Measurements from ENCODE around the gene NAALADL2. TPM values are rescaled to one million over a fixed set of nuclear protein-coding genes. Genes with fewer than 3 reads are reported as not detected.

The NAALADL2 gene
- total and polyA plus RNA-seq, 2 donors (not counting 1 experiment from before 2014, with no cell fraction given) = not detected

DNA sequence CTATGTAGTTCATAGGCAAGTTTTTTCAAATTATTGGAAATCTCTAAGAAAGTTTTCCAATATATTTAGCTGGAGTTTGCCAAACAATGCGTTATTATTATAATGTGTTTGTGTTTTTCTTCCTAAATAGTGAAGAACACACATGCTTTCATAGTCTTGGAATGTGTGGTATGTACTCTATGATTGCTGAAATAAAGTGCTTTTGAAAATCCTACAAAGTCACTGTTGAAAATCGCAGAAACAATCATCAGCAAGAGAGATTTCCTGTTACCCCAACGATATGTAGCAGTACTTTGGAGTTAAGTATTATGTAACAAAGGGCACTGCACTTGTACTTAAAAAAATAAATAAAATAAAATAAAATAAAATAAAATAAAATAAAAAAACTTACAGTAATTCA lies 796.2 kb downstream of the NAALADL2 start:
- Histone ChIP-seq H3K4me3 (ENCODE audit: control extremely low read depth in 1 of 5, extremely low read depth in 1 of 5, insufficient read depth in 1 of 5, low read depth in 2 of 5, low read length in 4 of 5) (no peak overlapping the region), H3K36me3 (replicated peaks in 1 of 2; ENCODE audit: control extremely low read depth in 1 of 2, control insufficient read depth in 1 of 2, extremely low read depth in 1 of 2, insufficient read depth in 2 of 2, low read length in 1 of 2) (no peaks in the 10 kb centered on the region), H4K20me1 (ENCODE audit: control insufficient read depth, insufficient read depth, low read length, poor library complexity, severe bottlenecking) (no peaks in the 10 kb centered on the region), H3K4me1 (ENCODE audit: control insufficient read depth in 2 of 2, insufficient read depth in 2 of 2, low read length in 2 of 2) (no peaks in the 10 kb centered on the region), H3K9me3 (ENCODE audit: control extremely low read depth in 1 of 3, control insufficient read depth in 2 of 3, insufficient read depth in 1 of 3, low read length in 2 of 3) (no peaks in the 10 kb centered on the region), H2AFZ (ENCODE audit: insufficient read depth, low read depth, low read length, poor library complexity, severe bottlenecking) (no peak overlapping the region), H3K27me3 (replicated peaks in 1 of 4; ENCODE audit: control extremely low read depth in 1 of 4, control insufficient read depth in 3 of 4, insufficient read depth in 4 of 4, low read length in 3 of 4) (no peaks in the 10 kb centered on the region), H3K9ac (ENCODE audit: low read length) (no peak overlapping the region), H3K4me2 (replicated peaks; ENCODE audit: low read depth, low read length, poor library complexity, severe bottlenecking) (no peak overlapping the region), H3K79me2 (ENCODE audit: control insufficient read depth, insufficient read depth, low read length) (no peaks in the 10 kb centered on the region), H3K27ac (ENCODE audit: low read length in 2 of 2) (no peak overlapping the region)
- no CpG with 5 or more reads among the region's 3 CpGs for WGBS (ENCODE audit: insufficient coverage)
- no peak overlapping the region for H3K27ac Mint-ChIP-seq
- POLR2A ChIA-PET = no interaction called here
- H3K4me1 Mint-ChIP-seq = no peaks in the 10 kb centered on the region
- DNase-seq (no peak), ATAC-seq (ENCODE audit: low read depth) (no peak)
- intact Hi-C loops (cut with micrococcal nuclease) = no loop called here
- H3K4me3 Mint-ChIP-seq = no peak overlapping the region
- H3K9me3 Mint-ChIP-seq (ENCODE audit: insufficient read depth) = no peaks in the 10 kb centered on the region
- CTCF ChIA-PET = no interaction called here
- TF ChIP-seq, protein P1, sequence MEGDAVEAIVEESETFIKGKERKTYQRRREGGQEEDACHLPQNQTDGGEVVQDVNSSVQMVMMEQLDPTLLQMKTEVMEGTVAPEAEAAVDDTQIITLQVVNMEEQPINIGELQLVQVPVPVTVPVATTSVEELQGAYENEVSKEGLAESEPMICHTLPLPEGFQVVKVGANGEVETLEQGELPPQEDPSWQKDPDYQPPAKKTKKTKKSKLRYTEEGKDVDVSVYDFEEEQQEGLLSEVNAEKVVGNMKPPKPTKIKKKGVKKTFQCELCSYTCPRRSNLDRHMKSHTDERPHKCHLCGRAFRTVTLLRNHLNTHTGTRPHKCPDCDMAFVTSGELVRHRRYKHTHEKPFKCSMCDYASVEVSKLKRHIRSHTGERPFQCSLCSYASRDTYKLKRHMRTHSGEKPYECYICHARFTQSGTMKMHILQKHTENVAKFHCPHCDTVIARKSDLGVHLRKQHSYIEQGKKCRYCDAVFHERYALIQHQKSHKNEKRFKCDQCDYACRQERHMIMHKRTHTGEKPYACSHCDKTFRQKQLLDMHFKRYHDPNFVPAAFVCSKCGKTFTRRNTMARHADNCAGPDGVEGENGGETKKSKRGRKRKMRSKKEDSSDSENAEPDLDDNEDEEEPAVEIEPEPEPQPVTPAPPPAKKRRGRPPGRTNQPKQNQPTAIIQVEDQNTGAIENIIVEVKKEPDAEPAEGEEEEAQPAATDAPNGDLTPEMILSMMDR (IDR thresholded peaks at IDR 0.05) = no peak
- TF ChIP-seq EZH2 (IDR thresholded peaks at IDR 0.05; ENCODE audit: borderline replicate concordance, insufficient read depth, low read depth, low read length, poor library complexity, severe bottlenecking) = no peak
- H3K27me3 Mint-ChIP-seq = no peaks in the 10 kb centered on the region

DNA sequence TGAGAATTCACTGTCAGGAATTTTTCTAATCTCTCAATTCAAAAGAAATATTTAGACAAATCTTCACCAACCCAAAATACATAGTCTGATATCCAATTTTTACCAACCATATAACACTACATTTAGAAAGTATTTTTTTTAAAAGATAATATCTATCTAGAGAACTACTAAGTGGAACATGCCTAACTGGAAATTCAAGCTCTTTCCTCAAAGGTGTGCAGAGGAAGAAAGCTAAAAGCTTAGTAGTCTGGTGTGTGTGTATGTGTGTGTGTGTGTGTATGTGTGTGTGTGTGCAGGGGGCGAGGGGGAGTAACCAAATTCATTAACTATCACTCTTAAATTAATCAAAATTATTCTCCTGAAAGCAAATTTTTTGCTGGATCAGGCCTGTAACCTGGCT lies 797.3 kb downstream of the NAALADL2 start:
- Histone ChIP-seq H3K9ac (ENCODE audit: low read length) (no peak overlapping the region), H4K20me1 (ENCODE audit: control insufficient read depth, insufficient read depth, low read length, poor library complexity, severe bottlenecking) (no peaks in the 10 kb centered on the region), H2AFZ (ENCODE audit: insufficient read depth, low read depth, low read length, poor library complexity, severe bottlenecking) (no peak overlapping the region), H3K9me3 (ENCODE audit: control extremely low read depth in 1 of 3, control insufficient read depth in 2 of 3, insufficient read depth in 1 of 3, low read length in 2 of 3) (no peaks in the 10 kb centered on the region), H3K79me2 (ENCODE audit: control insufficient read depth, insufficient read depth, low read length) (no peaks in the 10 kb centered on the region), H3K36me3 (replicated peaks in 1 of 2; ENCODE audit: control extremely low read depth in 1 of 2, control insufficient read depth in 1 of 2, extremely low read depth in 1 of 2, insufficient read depth in 2 of 2, low read length in 1 of 2) (no peaks in the 10 kb centered on the region), H3K4me2 (replicated peaks; ENCODE audit: low read depth, low read length, poor library complexity, severe bottlenecking) (no peak overlapping the region), H3K4me3 (ENCODE audit: control extremely low read depth in 1 of 5, extremely low read depth in 1 of 5, insufficient read depth in 1 of 5, low read depth in 2 of 5, low read length in 4 of 5) (no peak overlapping the region), H3K27ac (ENCODE audit: low read length in 2 of 2) (no peak overlapping the region), H3K4me1 (ENCODE audit: control insufficient read depth in 2 of 2, insufficient read depth in 2 of 2, low read length in 2 of 2) (no peaks in the 10 kb centered on the region), H3K27me3 (replicated peaks in 1 of 4; ENCODE audit: control extremely low read depth in 1 of 4, control insufficient read depth in 3 of 4, insufficient read depth in 4 of 4, low read length in 3 of 4) (no peaks in the 10 kb centered on the region)
- POLR2A ChIA-PET = no interaction called here
- CTCF ChIA-PET = no interaction called here
- no CpG with 5 or more reads among the region's 1 CpG for WGBS (ENCODE audit: insufficient coverage)
- H3K27ac Mint-ChIP-seq = no peak overlapping the region
- ATAC-seq (ENCODE audit: low read depth) (no peak), DNase-seq (no peak)
- no peak for TF ChIP-seq EZH2 (IDR thresholded peaks at IDR 0.05; ENCODE audit: borderline replicate concordance, insufficient read depth, low read depth, low read length, poor library complexity, severe bottlenecking)
- TF ChIP-seq, protein P1 (IDR thresholded peaks at IDR 0.05) = no peak
- H3K4me1 Mint-ChIP-seq = no peaks in the 10 kb centered on the region
- no peaks in the 10 kb centered on the region for H3K27me3 Mint-ChIP-seq
- peaks cover 2% of the 10 kb centered on the region for H3K9me3 Mint-ChIP-seq (ENCODE audit: insufficient read depth)
- H3K4me3 Mint-ChIP-seq = no peak overlapping the region
- intact Hi-C loops (cut with micrococcal nuclease) = no loop called here

All from B cell (primary cell).